ENCODE measurements around the gene DAAM2.

Gene DAAM2

GRCh38 chr6:39912446-39912845 lies 120.3 kb downstream of the DAAM2 start:
- DNase-seq, result no peak

GRCh38 chr6:39913391-39913916 lies 121.3 kb downstream of the DAAM2 start:
- DNase-seq, result no peak

- no peak for DNase-seq
Measured at GRCh38 chr6:39914239-39914638, 122.1 kb downstream of the DAAM2 start.

GRCh38 chr6:39915866-39916265 lies 123.7 kb downstream of the DAAM2 start:
- no peak for DNase-seq

- no peak for DNase-seq
Measured at GRCh38 chr6:39917329-39917728, 125.2 kb downstream of the DAAM2 start.

- no peak for DNase-seq
Measured at GRCh38 chr6:39917981-39918380, 125.8 kb downstream of the DAAM2 start.

- DNase-seq, result no peak
Measured at GRCh38 chr6:39918831-39919230, 126.7 kb downstream of the DAAM2 start.

- no peak for DNase-seq
Measured at GRCh38 chr6:39920157-39920556, 128.0 kb downstream of the DAAM2 start.

- no peak for DNase-seq
Measured at GRCh38 chr6:39922821-39923220, 130.6 kb downstream of the DAAM2 start.

GRCh38 chr6:39923394-39923793 lies 131.2 kb downstream of the DAAM2 start:
- no peak for DNase-seq

GRCh38 chr6:39923861-39924260 lies 131.7 kb downstream of the DAAM2 start:
- no peak for DNase-seq

- no peak for DNase-seq
Measured at GRCh38 chr6:39924283-39924682, 132.1 kb downstream of the DAAM2 start.

GRCh38 chr6:39925191-39925930 lies 133.2 kb downstream of the DAAM2 start:
- DNase-seq, result no peak

GRCh38 chr6:39925931-39926290 lies 133.7 kb downstream of the DAAM2 start:
- no peak for DNase-seq

- DNase-seq, result no peak
Measured at GRCh38 chr6:39926668-39927067, 134.5 kb downstream of the DAAM2 start.

- DNase-seq, result no peak
Measured at GRCh38 chr6:39927159-39927558, 135.0 kb downstream of the DAAM2 start.

GRCh38 chr6:39929039-39929732 lies 137.0 kb downstream of the DAAM2 start:
- DNase-seq, result no peak

- no peak for DNase-seq
Measured at GRCh38 chr6:39929733-39930461, 137.7 kb downstream of the DAAM2 start.

GRCh38 chr6:39930540-39930939 lies 138.4 kb downstream of the DAAM2 start:
- DNase-seq, result no peak

- DNase-seq, result no peak
Measured at GRCh38 chr6:39931607-39932006, 139.4 kb downstream of the DAAM2 start.

GRCh38 chr6:39932386-39932910 lies 140.3 kb downstream of the DAAM2 start:
- no peak for DNase-seq

GRCh38 chr6:39933669-39934130 lies 141.5 kb downstream of the DAAM2 start:
- no peak for DNase-seq

- no peak for DNase-seq
Measured at GRCh38 chr6:39934131-39934757, 142.1 kb downstream of the DAAM2 start, which contains the start of gene MOCS1. Gene MOCS1 (minus strand): TSS chr6:39934462. CDS start chr6:39934417, 45 bp downstream.
